Naive B cell (primary cell): ENCODE data around the gene AIDA. TPM values are rescaled to one million over a fixed set of nuclear protein-coding genes. Genes with fewer than 3 reads are reported as not detected.
A peak's percentile ranks its signal among the peaks of the same experiment; 100 is the strongest.

ENCODE experiments used
- ATAC-seq, 2 donors: fragments of 150-1000 bp; cut with Tn5 transposase; 2 replicates each; pipeline ENCODE4 v1.10.0; 2021; ENCODE audit warnings: low read depth in 2 of 2, mild to moderate bottlenecking in 2 of 2, moderate library complexity in 2 of 2
- DNase-seq: peaks from one replicate; pipeline ENCODE4 v3.0.0; 2022
- H3K27ac Mint-ChIP-seq, 6 donors: one replicate each; pipeline ENCODE4 v1.8.0; 2020 to 2022; ENCODE audit warnings: mild to moderate bottlenecking in 6 of 6, mixed read lengths in 6 of 6, moderate library complexity in 5 of 6, inconsistent platforms in 2 of 6
- H3K27me3 Mint-ChIP-seq, 3 donors: one replicate each; pipeline ENCODE4 v1.8.0; 2021 to 2022; ENCODE audit warnings: mixed read lengths in 3 of 3, mild to moderate bottlenecking in 1 of 3
- H3K36me3 Mint-ChIP-seq, 2 donors: one replicate each; pipeline ENCODE4 v1.8.0; 2020 to 2022; ENCODE audit warnings: mixed read lengths in 2 of 2, inconsistent platforms in 1 of 2, mild to moderate bottlenecking in 1 of 2
- H3K4me1 Mint-ChIP-seq, 3 donors: one replicate each; pipeline ENCODE4 v1.8.0; 2020 to 2022; ENCODE audit warnings: mixed read lengths in 3 of 3, inconsistent platforms in 1 of 3, mild to moderate bottlenecking in 1 of 3, moderate library complexity in 1 of 3
- H3K4me3 Mint-ChIP-seq, 8 donors: one replicate each; pipeline ENCODE4 v1.8.0; 2020 to 2022; ENCODE audit warnings: mild to moderate bottlenecking in 8 of 8, mixed read lengths in 8 of 8, moderate library complexity in 8 of 8, inconsistent platforms in 2 of 8
- H3K9me3 Mint-ChIP-seq, 7 donors: one replicate each; pipeline ENCODE4 v1.8.0; 2020 to 2022; ENCODE audit warnings: mixed read lengths in 7 of 7, mild to moderate bottlenecking in 5 of 7, inconsistent platforms in 2 of 7, moderate library complexity in 1 of 7
- polyA plus RNA-seq, 6 donors: library from polyadenylated mRNA; unstranded; fragments of 300-500 nt; fragmentation: Illumina TruSeq; gene quantifications; one replicate each; pipeline ENCODE4 v1.2.3, GENCODE V29; 2021; ENCODE audit warnings: low read depth in 6 of 6

Gene AIDA
- polyA plus RNA-seq, 6 donors from 2014 or later, result 78.6 to 104 (median 82.1) TPM

GRCh38 chr1:222629921-222630535, 82.3 kb downstream of the AIDA start:
- H3K4me3 Mint-ChIP-seq, result no peak overlapping the region
- ATAC-seq, result no peak
- peaks cover 23 to 28% of the 10 kb centered on the region in 2 donors for H3K36me3 Mint-ChIP-seq
- no peaks in the 10 kb centered on the region for H3K27me3 Mint-ChIP-seq
- H3K4me1 Mint-ChIP-seq, result peaks cover 7 to 23% (median 17%) of the 10 kb centered on the region in 3 donors
- no peaks in the 10 kb centered on the region for H3K9me3 Mint-ChIP-seq
- DNase-seq, result no peak
- no peak overlapping the region for H3K27ac Mint-ChIP-seq

GRCh38 chr1:222627232-222627631, 85.1 kb downstream of the AIDA start:
- H3K4me3 Mint-ChIP-seq, result no peak overlapping the region
- ATAC-seq, result no peak
- no peaks in the 10 kb centered on the region for H3K27me3 Mint-ChIP-seq
- peaks cover 2 to 8% (median 5%) of the 10 kb centered on the region in 3 donors for H3K4me1 Mint-ChIP-seq
- H3K27ac Mint-ChIP-seq, result peak overlapping the region in 2 of 6 donors; percentile 9 to 59
- DNase-seq, result no peak
- H3K9me3 Mint-ChIP-seq, result no peaks in the 10 kb centered on the region
- H3K36me3 Mint-ChIP-seq, result peaks cover 29 to 42% of the 10 kb centered on the region in 2 donors

GRCh38 chr1:222624214-222624613, 88.1 kb downstream of the AIDA start:
- Mint-ChIP-seq H3K27me3 (no peaks in the 10 kb centered on the region), H3K36me3 (peaks cover 23 to 36% of the 10 kb centered on the region in 2 donors), H3K4me1 (peaks cover 10 to 28% (median 12%) of the 10 kb centered on the region in 3 donors), H3K4me3 (no peak overlapping the region), H3K9me3 (no peaks in the 10 kb centered on the region), H3K27ac (no peak overlapping the region)
- no peak for ATAC-seq
- DNase-seq, result no peak

GRCh38 chr1:222623458-222623857, 88.8 kb downstream of the AIDA start:
- ATAC-seq, result no peak
- Mint-ChIP-seq H3K4me3 (peak overlapping the region in 1 of 8 donors; percentile 49), H3K4me1 (peaks cover 15 to 34% (median 20%) of the 10 kb centered on the region in 3 donors), H3K27ac (no peak overlapping the region), H3K9me3 (no peaks in the 10 kb centered on the region), H3K27me3 (no peaks in the 10 kb centered on the region), H3K36me3 (peaks cover 17 to 29% of the 10 kb centered on the region in 2 donors)
- DNase-seq, result no peak

- H3K36me3 Mint-ChIP-seq, result peaks cover 10 to 22% of the 10 kb centered on the region in 2 donors
- H3K4me3 Mint-ChIP-seq, result peak overlapping the region in 1 of 8 donors; percentile 49
- H3K27ac Mint-ChIP-seq, result peak overlapping the region in 1 of 6 donors; percentile 21
- no peaks in the 10 kb centered on the region for H3K9me3 Mint-ChIP-seq
- ATAC-seq (no peak), DNase-seq (no peak)
- H3K4me1 Mint-ChIP-seq, result peaks cover 15 to 34% (median 20%) of the 10 kb centered on the region in 3 donors
- H3K27me3 Mint-ChIP-seq, result no peaks in the 10 kb centered on the region
Observed at GRCh38 chr1:222622765-222623164, 89.5 kb downstream of the AIDA start.

- H3K4me3 Mint-ChIP-seq, result peak overlapping the region in 1 of 8 donors; percentile 94
- peak overlapping the region in 1 of 6 donors; percentile 9 for H3K27ac Mint-ChIP-seq
- H3K4me1 Mint-ChIP-seq, result peaks cover 15 to 42% (median 27%) of the 10 kb centered on the region in 3 donors
- H3K36me3 Mint-ChIP-seq, result peaks cover 5 to 14% of the 10 kb centered on the region in 2 donors
- ATAC-seq, result no peak
- H3K27me3 Mint-ChIP-seq, result peaks cover 1 to 4% (median 2%) of the 10 kb centered on the region in 3 donors
- no peaks in the 10 kb centered on the region for H3K9me3 Mint-ChIP-seq
- DNase-seq, result no peak
Observed at GRCh38 chr1:222620566-222620965, 91.7 kb downstream of the AIDA start.

GRCh38 chr1:222618880-222619596, 93.3 kb downstream of the AIDA start:
- ATAC-seq (no peak), DNase-seq (no peak)
- H3K4me1 Mint-ChIP-seq, result peaks cover 15 to 42% (median 27%) of the 10 kb centered on the region in 3 donors
- peak overlapping the region; percentile 83 to 95 (median 92) for H3K4me3 Mint-ChIP-seq
- H3K27ac Mint-ChIP-seq, result peak overlapping the region; percentile 12 to 97 (median 92)
- H3K27me3 Mint-ChIP-seq, result peaks cover 10 to 13% (median 13%) of the 10 kb centered on the region in 3 donors
- peaks cover 5 to 14% of the 10 kb centered on the region in 2 donors for H3K36me3 Mint-ChIP-seq
- H3K9me3 Mint-ChIP-seq, result no peaks in the 10 kb centered on the region

Other genes starting within 250 kb of the AIDA start
- gene HHIPL2, start 164.4 kb downstream of the AIDA start, polyA plus RNA-seq, result under 1 TPM in 1 of 6 donors, not detected in 5; 0.23 TPM
- 10 to 100 TPM in 5 of 6 donors, 1 to 10 TPM in 1; 4.5 to 23.0 (median 15.1) TPM for gene TAF1A, start 122.6 kb downstream of the AIDA start, polyA plus RNA-seq
- gene MIA3, start 94.4 kb downstream of the AIDA start, polyA plus RNA-seq, result 10 to 100 TPM; 32.0 to 76.7 (median 53.0) TPM
- gene BROX, start 73 bp upstream of the AIDA start, polyA plus RNA-seq, result 10 to 100 TPM; 12.1 to 19.0 (median 14.7) TPM
- gene FAM177B, start 24.7 kb upstream of the AIDA start, polyA plus RNA-seq, result 100 to 1,000 TPM in 2 of 6 donors, 10 to 100 TPM in 4; 38.4 to 120 (median 66.8) TPM
- 1 to 10 TPM; 3.4 to 8.4 (median 5.8) TPM for gene DISP1, start 102.5 kb upstream of the AIDA start, polyA plus RNA-seq